Lower leg skin (tissue), 4 donors: ENCODE data around the gene CFAP43. TPM values are rescaled to one million over a fixed set of nuclear protein-coding genes. Genes with fewer than 3 reads are reported as not detected.

ENCODE experiments used
- DNase-seq, 2 donors: peaks; one replicate each; pipeline ENCODE4 v3.0.0-alpha.2; 2019; ENCODE audit warnings: low spot score in 2 of 2
- H3K4me3 ChIP-seq: fragments of 200-600 bp; sonication (generic); 2 replicates; pipeline ENCODE4 v1.5.1; 2017; ENCODE audit warnings: mild to moderate bottlenecking, low read depth; ENCODE audit not compliant: poor library complexity, severe bottlenecking
- POLR2A ChIP-seq, 2 donors: fragments of 450-650 bp; IDR thresholded peaks; one replicate each; pipeline ENCODE4 v1.6.1; 2016 to 2017; ENCODE audit warnings: antibody characterized with exemption in 2 of 2, mild to moderate bottlenecking in 1 of 2, moderate library complexity in 1 of 2
- WGBS, 2 donors: methylation state at CpG; one replicate each; pipeline ENCODE4 v1.1.5; 2018; 5-methylcytosine and 5-hydroxymethylcytosine counted together
- intact Hi-C: fragments of 100-400 bp; cut with DNase I; formaldehyde crosslinking; loops from one replicate; pipeline ENCODE4 v1.15.0; 2023; ENCODE audit warnings: low total_unique reads
- total RNA-seq, 4 donors: library from RNA; depleted of rRNA; stranded (reverse); fragments of >200 nt; gene quantifications; one replicate each; pipeline ENCODE4 v1.1.0, GENCODE V29; 2016
- TF ChIP-seq, protein P1 (sequence below), 3 donors: fragments of 450-650 bp; IDR thresholded peaks; one replicate each; pipeline ENCODE4 v1.5.1; 2016; ENCODE audit warnings: antibody characterized with exemption in 3 of 3, mild to moderate bottlenecking in 3 of 3, moderate library complexity in 2 of 3

The CFAP43 gene
- total RNA-seq, 4 donors from 2014 or later = 0.19 to 1.6 (median 0.50) TPM

DNA sequence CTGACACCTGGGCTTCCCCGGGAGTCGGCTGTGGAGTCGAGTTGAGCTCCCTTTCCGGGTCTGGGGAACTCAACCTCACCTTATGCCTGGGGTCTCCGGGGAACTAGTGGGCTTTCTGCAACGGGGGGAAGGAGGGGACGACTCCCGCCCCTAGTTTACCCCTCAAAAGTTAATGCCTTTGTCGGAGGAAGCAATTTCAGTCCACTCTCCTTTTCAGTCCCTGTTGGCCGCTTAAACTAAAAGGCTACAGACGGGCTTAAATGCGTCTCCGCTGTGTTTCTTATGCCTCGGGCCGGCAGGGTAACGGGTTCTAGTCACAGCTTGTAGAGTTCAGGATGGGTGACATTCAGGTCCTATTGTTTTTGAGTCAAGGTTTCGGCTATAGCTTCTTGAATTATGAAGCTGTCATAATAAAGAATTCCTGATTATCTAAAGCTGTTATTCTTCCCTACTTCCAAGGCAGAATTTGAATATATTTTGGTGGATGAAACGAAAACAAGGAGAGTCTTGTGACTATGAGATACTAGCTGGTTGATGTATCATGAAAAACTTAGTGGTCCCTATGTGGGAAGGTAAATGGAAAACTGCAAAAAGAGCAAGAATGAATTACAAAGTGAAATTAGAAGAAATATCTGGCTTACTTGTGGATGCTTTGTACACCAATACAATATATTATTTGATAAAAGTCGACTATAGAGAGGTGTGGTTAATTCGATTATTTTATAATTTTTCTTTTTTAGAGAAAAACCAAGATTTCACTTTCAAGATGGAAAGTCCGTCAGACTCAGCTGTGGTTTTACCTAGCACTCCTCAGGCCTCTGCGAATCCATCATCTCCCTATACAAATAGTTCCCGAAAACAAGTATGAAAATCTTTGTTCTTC lies 109.7 kb downstream of the CFAP43 start:
- WGBS, 2 donors = 16 to 17% methylated on average over 22 to 23 of the region's 23 CpGs

DNA sequence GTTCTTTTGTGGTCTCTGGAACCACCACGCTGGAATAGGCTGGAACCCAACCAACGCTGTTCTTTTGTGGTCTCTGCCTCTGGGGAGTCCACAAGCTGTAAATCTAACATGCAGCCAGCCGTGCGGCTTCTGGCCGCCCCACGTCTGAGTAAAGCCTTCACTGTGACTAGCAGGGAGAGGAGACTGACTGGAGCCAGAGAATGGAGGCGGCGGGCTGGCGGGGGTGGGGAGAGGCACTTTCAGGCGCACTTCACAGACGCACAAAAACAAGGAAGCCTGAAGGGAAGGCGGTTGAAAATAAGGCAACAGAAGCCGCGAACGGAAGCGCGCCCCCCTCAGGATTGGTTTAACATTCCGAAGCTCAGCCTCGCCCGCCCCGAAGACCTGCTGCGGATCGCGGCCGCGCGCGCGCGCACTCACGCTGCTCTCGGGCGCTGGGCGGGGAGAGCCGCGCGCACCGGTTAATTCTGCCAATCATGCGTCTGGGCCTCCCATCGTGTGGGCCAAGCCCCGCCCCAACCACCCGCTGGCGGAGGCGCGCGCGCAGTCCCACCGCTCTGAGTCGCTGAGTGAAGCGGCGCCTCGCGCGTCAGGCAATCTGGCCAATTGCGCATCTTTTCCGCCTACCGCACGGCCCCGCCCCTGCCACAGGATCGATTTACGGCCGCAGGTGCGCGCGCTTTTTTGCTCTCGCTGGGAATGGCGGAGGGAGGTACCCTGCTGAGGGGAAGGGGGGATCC lies 110.5 kb downstream of the CFAP43 start, which contains the start of gene SFR1:
Gene SFR1, plus strand, starts transcription at position 687 of the 740 bp plus-strand sequence. Its CDS starts 13 bp downstream, at position 700.
- intact Hi-C loops = no loop called here
- TF ChIP-seq, protein P1, sequence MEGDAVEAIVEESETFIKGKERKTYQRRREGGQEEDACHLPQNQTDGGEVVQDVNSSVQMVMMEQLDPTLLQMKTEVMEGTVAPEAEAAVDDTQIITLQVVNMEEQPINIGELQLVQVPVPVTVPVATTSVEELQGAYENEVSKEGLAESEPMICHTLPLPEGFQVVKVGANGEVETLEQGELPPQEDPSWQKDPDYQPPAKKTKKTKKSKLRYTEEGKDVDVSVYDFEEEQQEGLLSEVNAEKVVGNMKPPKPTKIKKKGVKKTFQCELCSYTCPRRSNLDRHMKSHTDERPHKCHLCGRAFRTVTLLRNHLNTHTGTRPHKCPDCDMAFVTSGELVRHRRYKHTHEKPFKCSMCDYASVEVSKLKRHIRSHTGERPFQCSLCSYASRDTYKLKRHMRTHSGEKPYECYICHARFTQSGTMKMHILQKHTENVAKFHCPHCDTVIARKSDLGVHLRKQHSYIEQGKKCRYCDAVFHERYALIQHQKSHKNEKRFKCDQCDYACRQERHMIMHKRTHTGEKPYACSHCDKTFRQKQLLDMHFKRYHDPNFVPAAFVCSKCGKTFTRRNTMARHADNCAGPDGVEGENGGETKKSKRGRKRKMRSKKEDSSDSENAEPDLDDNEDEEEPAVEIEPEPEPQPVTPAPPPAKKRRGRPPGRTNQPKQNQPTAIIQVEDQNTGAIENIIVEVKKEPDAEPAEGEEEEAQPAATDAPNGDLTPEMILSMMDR (IDR thresholded peaks at IDR 0.05) = peak in 1 of 3 donors; percentile 37
- peak in 1 of 2 donors; percentile 37 for TF ChIP-seq POLR2A (IDR thresholded peaks at IDR 0.05)

More for the DNA sequence above, 109.7 kb downstream of the CFAP43 start:
- peak in 1 of 2 donors; percentile 87 for DNase-seq
- intact Hi-C loops = no loop called here
- no peak for TF ChIP-seq POLR2A (IDR thresholded peaks at IDR 0.05)
- H3K4me3 ChIP-seq = peak overlapping the region; percentile 46

DNA sequence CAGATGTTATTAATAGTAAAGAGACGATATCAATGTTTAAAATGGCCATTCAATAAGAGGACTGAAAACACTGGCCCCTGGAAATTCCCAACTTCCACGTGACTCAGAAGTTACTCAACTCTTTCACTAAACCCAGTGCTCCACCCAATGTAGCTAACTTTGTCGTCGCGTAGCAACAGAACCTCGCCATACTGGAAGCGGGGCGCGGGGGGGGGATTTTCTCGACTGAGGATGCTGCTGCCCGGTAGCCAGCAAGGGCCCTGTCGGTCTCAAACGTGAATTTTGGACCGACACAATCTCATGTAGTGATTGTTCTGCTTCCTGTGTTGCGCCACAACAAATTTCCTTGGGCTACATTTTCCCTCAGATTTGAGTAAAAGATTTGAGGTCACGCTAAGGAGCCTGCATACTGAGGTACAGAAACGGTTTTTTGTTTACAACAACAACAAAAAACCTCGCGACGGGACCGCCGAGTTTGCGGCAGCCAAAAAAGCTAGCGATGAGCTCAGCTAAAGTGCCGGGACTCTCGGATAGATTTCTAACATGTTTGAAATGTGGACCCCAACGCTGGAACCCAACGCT lies 111.2 kb downstream of the CFAP43 start:
- intact Hi-C loops = no loop called here
- 0% methylated on average over 28 of the region's 28 CpGs for WGBS, 2 donors
- TF ChIP-seq POLR2A (IDR thresholded peaks at IDR 0.05) = no peak
- TF ChIP-seq, protein P1 (IDR thresholded peaks at IDR 0.05) = no peak

More for the DNA sequence above, 110.5 kb downstream of the CFAP43 start, which contains the start of gene SFR1:
- WGBS, 2 donors = 0 to 1% methylated on average over 63 to 65 of the region's 67 CpGs
- peak within 1 kb of the TSS; percentile 62 for H3K4me3 ChIP-seq
- DNase-seq = peak; percentile 98 to 100

DNA sequence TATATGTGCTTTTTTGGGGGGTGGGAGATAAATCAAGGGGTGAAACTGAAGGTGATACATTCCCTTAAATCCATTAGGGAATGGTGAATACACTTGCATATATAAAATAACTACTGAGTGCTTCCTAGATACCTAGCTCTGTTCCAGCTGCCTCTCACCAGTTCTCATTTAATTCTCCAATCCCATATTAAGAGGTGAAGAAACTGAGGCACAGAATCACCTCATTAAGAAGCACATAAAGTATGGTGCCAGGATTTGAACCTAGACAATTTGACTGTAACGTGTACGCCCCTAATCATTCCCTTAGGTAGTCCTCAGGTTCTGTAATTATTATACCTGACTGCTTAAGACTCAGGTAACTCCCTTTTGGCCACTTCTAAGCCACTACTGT lies 111.7 kb downstream of the CFAP43 start:
- no peak overlapping the region for H3K4me3 ChIP-seq
- TF ChIP-seq, protein P1 (IDR thresholded peaks at IDR 0.05) = no peak
- no peak for TF ChIP-seq POLR2A (IDR thresholded peaks at IDR 0.05)
- WGBS, 2 donors = 24 to 27% methylated on average over 2 of the region's 2 CpGs
- no peak for DNase-seq
- intact Hi-C loops = no loop called here

More for the DNA sequence above, 111.2 kb downstream of the CFAP43 start:
- peak; percentile 96 to 98 for DNase-seq
- H3K4me3 ChIP-seq = peak overlapping the region; percentile 62

DNA sequence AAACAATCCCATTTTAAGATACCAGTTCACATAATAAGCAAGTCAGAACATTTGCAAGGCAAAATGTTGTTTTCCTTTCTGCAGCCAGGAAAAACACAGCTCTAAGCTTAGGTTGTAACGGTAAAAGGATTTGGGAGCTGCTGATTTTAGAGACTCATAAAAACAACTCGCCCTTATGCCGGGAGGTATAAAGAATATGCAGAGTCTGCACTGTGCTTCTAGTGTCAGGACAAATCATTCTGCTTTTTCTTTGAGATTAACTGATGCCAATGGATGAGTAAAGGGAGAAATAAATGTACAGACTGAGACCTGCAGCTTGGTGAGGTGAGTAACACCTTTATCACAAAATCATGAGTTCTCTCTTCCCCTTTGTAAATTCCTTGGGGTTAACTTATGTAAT lies 112.2 kb downstream of the CFAP43 start:
- no peak for TF ChIP-seq POLR2A (IDR thresholded peaks at IDR 0.05)
- TF ChIP-seq, protein P1 (IDR thresholded peaks at IDR 0.05) = no peak
- intact Hi-C loops = no loop called here
- H3K4me3 ChIP-seq = no peak overlapping the region
- 42 to 43% methylated on average over 3 of the region's 3 CpGs for WGBS, 2 donors
- no peak for DNase-seq
